Parathyroid adenoma (tissue), 2 donors: ENCODE measurements around the gene KIF26B.

Source experiments
- H2AFZ ChIP-seq: fragments of 300-600 bp; sonication (generic); one replicate; pipeline ENCODE4 v1.7.0; 2017; ENCODE audit warnings: antibody characterized with exemption, mild to moderate bottlenecking
- H3K27ac ChIP-seq: fragments of 300-600 bp; sonication (generic); one replicate; pipeline ENCODE4 v1.7.0; 2017
- H3K27me3 ChIP-seq: fragments of 300-600 bp; sonication (generic); one replicate; pipeline ENCODE4 v1.7.0; 2017; ENCODE audit warnings: low read length; ENCODE audit not compliant: control insufficient read depth, insufficient read depth
- H3K36me3 ChIP-seq: fragments of 300-600 bp; sonication (generic); one replicate; pipeline ENCODE4 v1.7.0; 2017; ENCODE audit warnings: low read length; ENCODE audit not compliant: control insufficient read depth, insufficient read depth
- H3K4me1 ChIP-seq: fragments of 300-600 bp; sonication (generic); one replicate; pipeline ENCODE4 v1.7.0; 2017; ENCODE audit warnings: control low read depth
- H3K4me2 ChIP-seq: fragments of 300-600 bp; sonication (generic); one replicate; pipeline ENCODE4 v1.7.0; 2017; ENCODE audit warnings: low read length
- H3K4me3 ChIP-seq: fragments of 300-600 bp; sonication (generic); one replicate; pipeline ENCODE4 v1.7.0; 2017; ENCODE audit warnings: low read depth, low read length
- H3K79me2 ChIP-seq: fragments of 300-600 bp; sonication (generic); one replicate; pipeline ENCODE4 v1.7.0; 2017; ENCODE audit warnings: control low read depth
- H3K9ac ChIP-seq: fragments of 300-600 bp; sonication (generic); one replicate; pipeline ENCODE4 v1.7.0; 2017; ENCODE audit warnings: mild to moderate bottlenecking
- H3K9me3 ChIP-seq: fragments of 300-600 bp; sonication (generic); one replicate; pipeline ENCODE4 v1.7.0; 2017; ENCODE audit warnings: low read length; ENCODE audit not compliant: control insufficient read depth
- TF ChIP-seq, protein P1 (sequence below): fragments of 300-600 bp; sonication (generic); IDR thresholded peaks from one replicate; pipeline ENCODE4 v1.7.0; 2017; ENCODE audit warnings: antibody characterized with exemption, mild to moderate bottlenecking
- donor health status: primary hyperparathyroidism.

KIF26B gene

DNA sequence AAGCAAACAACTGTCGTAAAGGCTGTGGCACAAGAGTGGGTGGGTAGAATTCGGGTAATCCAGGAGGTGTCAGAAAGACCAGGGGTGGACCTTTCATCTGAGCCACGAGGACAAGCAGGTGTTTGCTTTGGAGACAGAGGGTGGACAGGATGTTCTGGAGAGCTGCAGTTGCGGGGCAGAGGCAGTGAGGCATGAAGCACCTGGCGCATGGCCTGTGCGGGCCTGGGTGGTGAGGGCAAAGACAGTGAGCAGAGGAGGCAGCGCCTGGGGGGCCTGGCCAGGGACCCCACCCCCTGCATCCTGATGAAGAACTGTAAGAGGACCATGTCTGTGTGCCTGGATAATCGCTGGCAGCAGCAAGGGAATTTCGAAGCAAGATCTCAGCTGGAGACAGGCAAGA lies 24.9 kb downstream of the KIF26B start:
- Histone ChIP-seq H3K36me3 (no peaks in the 10 kb centered on the region), H3K27ac (no peak overlapping the region), H3K79me2 (no peaks in the 10 kb centered on the region), H3K9me3 (no peaks in the 10 kb centered on the region), H3K4me1 (no peaks in the 10 kb centered on the region), H3K4me3 (no peak overlapping the region), H3K9ac (no peak overlapping the region), H2AFZ (no peak overlapping the region), H3K4me2 (no peak overlapping the region), H3K27me3 (no peaks in the 10 kb centered on the region)
- TF ChIP-seq, protein P1, sequence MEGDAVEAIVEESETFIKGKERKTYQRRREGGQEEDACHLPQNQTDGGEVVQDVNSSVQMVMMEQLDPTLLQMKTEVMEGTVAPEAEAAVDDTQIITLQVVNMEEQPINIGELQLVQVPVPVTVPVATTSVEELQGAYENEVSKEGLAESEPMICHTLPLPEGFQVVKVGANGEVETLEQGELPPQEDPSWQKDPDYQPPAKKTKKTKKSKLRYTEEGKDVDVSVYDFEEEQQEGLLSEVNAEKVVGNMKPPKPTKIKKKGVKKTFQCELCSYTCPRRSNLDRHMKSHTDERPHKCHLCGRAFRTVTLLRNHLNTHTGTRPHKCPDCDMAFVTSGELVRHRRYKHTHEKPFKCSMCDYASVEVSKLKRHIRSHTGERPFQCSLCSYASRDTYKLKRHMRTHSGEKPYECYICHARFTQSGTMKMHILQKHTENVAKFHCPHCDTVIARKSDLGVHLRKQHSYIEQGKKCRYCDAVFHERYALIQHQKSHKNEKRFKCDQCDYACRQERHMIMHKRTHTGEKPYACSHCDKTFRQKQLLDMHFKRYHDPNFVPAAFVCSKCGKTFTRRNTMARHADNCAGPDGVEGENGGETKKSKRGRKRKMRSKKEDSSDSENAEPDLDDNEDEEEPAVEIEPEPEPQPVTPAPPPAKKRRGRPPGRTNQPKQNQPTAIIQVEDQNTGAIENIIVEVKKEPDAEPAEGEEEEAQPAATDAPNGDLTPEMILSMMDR: no peak

DNA sequence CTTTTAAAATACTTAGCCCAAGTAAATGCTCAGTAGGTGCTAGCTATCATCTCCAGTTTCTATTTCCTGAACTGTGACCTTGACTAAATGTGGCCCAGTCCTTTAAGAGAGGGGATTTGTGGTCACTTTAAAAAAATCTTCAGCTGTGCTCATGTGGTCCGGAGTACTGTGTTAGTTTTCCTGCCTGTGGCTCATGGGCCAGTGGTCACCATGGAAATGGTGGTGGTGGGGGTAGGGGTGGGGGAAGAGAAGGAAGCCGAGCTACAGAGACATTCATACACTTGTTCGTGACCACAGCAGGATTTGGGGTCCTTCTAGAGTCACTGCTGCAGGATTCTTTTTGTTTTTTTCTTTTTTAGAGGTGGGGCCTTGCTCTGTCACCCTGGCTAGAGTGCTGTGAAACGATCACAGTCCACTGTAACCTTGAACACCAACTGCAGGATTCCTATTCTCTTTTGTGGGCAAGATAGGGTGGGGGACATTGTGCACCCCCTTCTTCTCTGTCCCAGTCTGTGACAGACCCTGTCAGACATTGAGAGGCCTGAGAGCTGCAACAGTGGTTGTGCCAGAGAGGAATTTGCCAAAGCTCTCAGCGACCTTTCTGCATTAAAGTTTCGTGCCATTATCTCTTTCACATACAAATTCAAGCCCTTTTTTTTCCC lies 25.8 kb downstream of the KIF26B start:
- TF ChIP-seq, protein P1: no peak
- Histone ChIP-seq H3K36me3 (no peaks in the 10 kb centered on the region), H3K79me2 (no peaks in the 10 kb centered on the region), H3K9me3 (no peaks in the 10 kb centered on the region), H3K9ac (no peak overlapping the region), H3K27me3 (no peaks in the 10 kb centered on the region), H3K4me2 (no peak overlapping the region), H3K27ac (no peak overlapping the region), H3K4me3 (no peak overlapping the region), H3K4me1 (no peaks in the 10 kb centered on the region), H2AFZ (no peak overlapping the region)

- H3K27ac ChIP-seq: no peak overlapping the region
- H3K9me3 ChIP-seq: no peaks in the 10 kb centered on the region
- TF ChIP-seq, protein P1: no peak
Measured at GRCh38 chr1:245181158-245181517, 26.4 kb downstream of the KIF26B start.

DNA sequence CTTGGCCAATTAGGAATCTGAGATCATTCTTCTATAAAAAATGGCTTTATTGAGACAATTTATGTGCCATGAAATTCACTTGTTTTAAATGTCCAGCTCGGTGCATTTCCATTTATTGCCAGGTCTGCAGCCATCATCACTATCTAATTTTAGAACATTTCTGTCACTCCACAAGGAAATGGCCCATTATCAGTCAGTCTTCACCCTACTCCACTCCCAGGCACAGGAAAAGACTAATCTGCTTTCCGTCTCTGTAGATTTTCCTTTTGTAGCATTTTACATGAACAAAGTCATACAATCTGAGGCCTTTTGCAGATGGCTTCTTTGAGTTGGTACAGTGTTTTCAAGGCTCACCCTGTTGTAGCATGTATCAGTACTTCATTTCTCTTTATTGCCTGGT lies 27.2 kb downstream of the KIF26B start:
- H3K9ac ChIP-seq: no peak overlapping the region
- H3K4me3 ChIP-seq: no peak overlapping the region
- no peak overlapping the region for H2AFZ ChIP-seq
- H3K36me3 ChIP-seq: no peaks in the 10 kb centered on the region
- no peak overlapping the region for H3K4me2 ChIP-seq
- no peak overlapping the region for H3K27ac ChIP-seq
- H3K4me1 ChIP-seq: no peaks in the 10 kb centered on the region
- H3K27me3 ChIP-seq: no peaks in the 10 kb centered on the region
- H3K79me2 ChIP-seq: no peaks in the 10 kb centered on the region
- TF ChIP-seq, protein P1: no peak
- no peaks in the 10 kb centered on the region for H3K9me3 ChIP-seq

More at GRCh38 chr1:245181158-245181517, 26.4 kb downstream of the KIF26B start:
- no peak overlapping the region for H3K4me2 ChIP-seq
- H2AFZ ChIP-seq: no peak overlapping the region
- no peaks in the 10 kb centered on the region for H3K36me3 ChIP-seq
- H3K4me1 ChIP-seq: no peaks in the 10 kb centered on the region
- no peaks in the 10 kb centered on the region for H3K79me2 ChIP-seq
- no peak overlapping the region for H3K4me3 ChIP-seq
- H3K27me3 ChIP-seq: no peaks in the 10 kb centered on the region
- H3K9ac ChIP-seq: no peak overlapping the region

GRCh38 chr1:245183429-245183828 lies 28.6 kb downstream of the KIF26B start:
- TF ChIP-seq, protein P1: no peak
- no peak overlapping the region for H3K9ac ChIP-seq
- H3K4me3 ChIP-seq: no peak overlapping the region
- no peaks in the 10 kb centered on the region for H3K9me3 ChIP-seq
- no peaks in the 10 kb centered on the region for H3K36me3 ChIP-seq
- H3K27me3 ChIP-seq: no peaks in the 10 kb centered on the region
- H3K79me2 ChIP-seq: no peaks in the 10 kb centered on the region
- no peak overlapping the region for H3K4me2 ChIP-seq
- no peaks in the 10 kb centered on the region for H3K4me1 ChIP-seq
- H3K27ac ChIP-seq: no peak overlapping the region
- H2AFZ ChIP-seq: no peak overlapping the region
